Measurements from ENCODE around the gene FRMD4A.
"Not testable (repeated sequence)": the region's sequence is repeated elsewhere in the genome, so short reads cannot be mapped to it uniquely, and the experiment has no call there.

- not testable (repeated sequence) for TF ChIP-seq CTCF (IDR thresholded peaks at IDR 0.05 in 2 of 3, conservative IDR thresholded peaks at IDR 0.05 in 1 of 3; ENCODE audit: control insufficient read depth in 2 of 3, extremely low read depth in 1 of 3, insufficient read depth in 1 of 3, low read depth in 3 of 3, low read length in 3 of 3); PBX3 (IDR thresholded peaks at IDR 0.05; ENCODE audit: insufficient replicate concordance, low read depth, low read length); POLR2A (IDR thresholded peaks at IDR 0.05; ENCODE audit: low read depth, low read length); CBFB (IDR thresholded peaks at IDR 0.05; ENCODE audit: low read depth); E2F4 (IDR thresholded peaks at IDR 0.05; ENCODE audit: low read depth, low read length)
Measured at GRCh38 chr10:14238659-14239058, 92.1 kb downstream of the FRMD4A start.

Measured in GM12878 (cell line).